Measurements from ENCODE around the gene TOP1. TPM values are rescaled to one million over a fixed set of nuclear protein-coding genes. Genes with fewer than 3 reads are reported as not detected.

Gene TOP1
- total RNA-seq, 1 experiment from 2014 or later, result 144 TPM

DNA sequence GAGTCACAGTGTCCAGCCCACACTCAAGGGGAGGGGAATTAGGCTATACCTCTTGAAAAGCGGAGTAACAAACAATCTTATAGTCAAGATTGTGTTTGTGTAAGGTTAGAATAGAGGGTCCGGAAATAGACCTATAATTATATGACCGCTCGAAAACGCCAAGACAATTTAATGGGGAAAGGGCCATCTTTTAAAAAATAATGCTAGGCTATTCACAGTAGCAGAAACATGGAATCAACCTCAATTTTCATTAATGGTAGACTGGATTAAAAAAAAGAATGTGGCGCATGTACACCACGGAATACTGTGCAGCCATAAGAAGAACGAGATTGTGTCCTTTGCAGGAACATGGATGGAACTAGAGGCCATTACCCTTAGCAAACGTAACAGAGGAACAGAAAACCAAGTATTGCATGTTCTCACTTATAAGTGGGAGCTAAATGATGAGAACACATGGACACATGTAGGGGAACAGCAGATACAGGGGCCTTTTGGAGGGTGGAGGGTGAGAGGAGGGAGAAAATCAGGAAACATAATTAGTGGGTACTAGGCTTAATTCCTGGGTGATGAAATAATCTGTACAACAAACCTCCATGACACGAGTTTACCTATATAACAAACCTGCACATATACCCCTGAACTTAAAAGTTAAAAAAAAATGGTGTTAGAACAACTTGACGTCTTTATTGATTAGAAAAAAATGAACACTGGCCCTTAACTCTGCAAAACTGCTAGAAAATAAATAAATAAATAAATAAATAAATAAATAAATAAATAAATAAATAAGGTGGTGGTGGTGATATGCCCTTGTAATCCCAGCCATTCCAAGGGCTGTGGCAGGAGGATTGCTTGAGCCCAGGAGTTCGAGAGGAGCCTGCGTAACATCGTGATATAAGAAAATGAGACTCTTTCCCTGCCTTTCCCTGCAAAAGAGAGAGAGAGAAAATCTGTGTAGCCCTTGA, 30.3 kb downstream of the TOP1 start:
- Histone ChIP-seq H3K36me3 (ENCODE audit: control insufficient read depth, insufficient read depth, low read length) (peaks cover 5% of the 10 kb centered on the region), H3K9me3 (no peaks in the 10 kb centered on the region), H3K4me3 (ENCODE audit: low read depth, low read length) (no peak overlapping the region), H3K27me3 (replicated peaks; ENCODE audit: control insufficient read depth, insufficient read depth, low read length) (no peaks in the 10 kb centered on the region), H3K4me1 (peaks cover 10% of the 10 kb centered on the region; the same call in 1 of the 2 replicates)
- Mint-ChIP-seq H3K4me1 (ENCODE audit: low read depth, unreplicated experiment) (peaks cover 24% of the 10 kb centered on the region), H3K9me3 (ENCODE audit: unreplicated experiment) (no peaks in the 10 kb centered on the region), H3K27ac (ENCODE audit: unreplicated experiment) (no peak overlapping the region), H3K4me3 (ENCODE audit: unreplicated experiment) (no peak overlapping the region), H3K36me3 (ENCODE audit: insufficient read depth, unreplicated experiment) (peaks cover 41% of the 10 kb centered on the region), H3K27me3 (ENCODE audit: insufficient read depth, unreplicated experiment) (no peaks in the 10 kb centered on the region)
- DNase-seq, result no peak
- CTCF ChIA-PET, result interaction anchor here (3.2 kb wide), 1 partner anchor 68 kb away, joined by 14 read pairs; no protein-coding TSS in a partner anchor
- intact Hi-C loops (cut with micrococcal nuclease; ENCODE audit: unreplicated experiment), result no loop called here
- POLR2A ChIA-PET, result no interaction called here
- TF ChIP-seq, protein P1, sequence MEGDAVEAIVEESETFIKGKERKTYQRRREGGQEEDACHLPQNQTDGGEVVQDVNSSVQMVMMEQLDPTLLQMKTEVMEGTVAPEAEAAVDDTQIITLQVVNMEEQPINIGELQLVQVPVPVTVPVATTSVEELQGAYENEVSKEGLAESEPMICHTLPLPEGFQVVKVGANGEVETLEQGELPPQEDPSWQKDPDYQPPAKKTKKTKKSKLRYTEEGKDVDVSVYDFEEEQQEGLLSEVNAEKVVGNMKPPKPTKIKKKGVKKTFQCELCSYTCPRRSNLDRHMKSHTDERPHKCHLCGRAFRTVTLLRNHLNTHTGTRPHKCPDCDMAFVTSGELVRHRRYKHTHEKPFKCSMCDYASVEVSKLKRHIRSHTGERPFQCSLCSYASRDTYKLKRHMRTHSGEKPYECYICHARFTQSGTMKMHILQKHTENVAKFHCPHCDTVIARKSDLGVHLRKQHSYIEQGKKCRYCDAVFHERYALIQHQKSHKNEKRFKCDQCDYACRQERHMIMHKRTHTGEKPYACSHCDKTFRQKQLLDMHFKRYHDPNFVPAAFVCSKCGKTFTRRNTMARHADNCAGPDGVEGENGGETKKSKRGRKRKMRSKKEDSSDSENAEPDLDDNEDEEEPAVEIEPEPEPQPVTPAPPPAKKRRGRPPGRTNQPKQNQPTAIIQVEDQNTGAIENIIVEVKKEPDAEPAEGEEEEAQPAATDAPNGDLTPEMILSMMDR (IDR thresholded peaks at IDR 0.05; ENCODE audit: insufficient read depth in 1 of 2, low read depth in 1 of 2, low read length in 1 of 2, severe bottlenecking in 1 of 2, unreplicated experiment in 1 of 2), result no peak
- no TSS peak for BruUV-seq (replicated peaks)

DNA sequence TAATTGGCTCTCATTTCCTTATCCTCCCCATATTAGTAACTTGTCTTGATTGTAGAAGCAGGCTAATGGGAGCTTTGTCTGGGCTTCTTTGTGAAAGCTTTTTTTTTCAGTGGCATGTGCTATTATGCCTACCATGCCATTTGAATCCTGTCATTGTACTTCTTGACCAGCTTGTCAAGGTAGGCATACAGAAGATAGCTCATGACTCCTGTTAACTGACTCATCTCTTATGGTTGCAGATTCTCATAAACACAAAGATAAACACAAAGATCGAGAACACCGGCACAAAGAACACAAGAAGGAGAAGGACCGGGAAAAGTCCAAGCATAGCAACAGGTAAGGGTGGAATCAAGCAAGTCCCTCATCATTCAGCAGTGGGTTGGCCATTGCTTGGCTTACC, 32.5 kb downstream of the TOP1 start:
- no TSS peak for BruUV-seq (replicated peaks)
- H3K4me1 Mint-ChIP-seq (ENCODE audit: low read depth, unreplicated experiment), result peaks cover 20% of the 10 kb centered on the region
- no peaks in the 10 kb centered on the region for H3K9me3 ChIP-seq
- DNase-seq, result no peak
- H3K27me3 Mint-ChIP-seq (ENCODE audit: insufficient read depth, unreplicated experiment), result no peaks in the 10 kb centered on the region
- peaks cover 50% of the 10 kb centered on the region for H3K36me3 Mint-ChIP-seq (ENCODE audit: insufficient read depth, unreplicated experiment)
- peaks cover 21% of the 10 kb centered on the region for H3K4me1 ChIP-seq
- intact Hi-C loops (cut with micrococcal nuclease; ENCODE audit: unreplicated experiment), result no loop called here
- H3K27me3 ChIP-seq (replicated peaks; ENCODE audit: control insufficient read depth, insufficient read depth, low read length), result no peaks in the 10 kb centered on the region
- TF ChIP-seq, protein P1 (IDR thresholded peaks at IDR 0.05; ENCODE audit: insufficient read depth in 1 of 2, low read depth in 1 of 2, low read length in 1 of 2, severe bottlenecking in 1 of 2, unreplicated experiment in 1 of 2), result no peak
- H3K9me3 Mint-ChIP-seq (ENCODE audit: unreplicated experiment), result no peaks in the 10 kb centered on the region
- ChIA-PET CTCF (interaction anchor here (1.8 kb wide), 1 partner anchor 70 kb away, joined by 7 read pairs; no protein-coding TSS in a partner anchor), POLR2A (interaction anchor here (0.7 kb wide), 1 partner anchor 42 kb away, joined by 3 read pairs; no protein-coding TSS in a partner anchor)
- no peak overlapping the region for H3K4me3 Mint-ChIP-seq (ENCODE audit: unreplicated experiment)
- no peak overlapping the region for H3K27ac Mint-ChIP-seq (ENCODE audit: unreplicated experiment)
- no peak overlapping the region for H3K4me3 ChIP-seq (ENCODE audit: low read depth, low read length)
- peaks cover 5% of the 10 kb centered on the region for H3K36me3 ChIP-seq (ENCODE audit: control insufficient read depth, insufficient read depth, low read length)

DNA sequence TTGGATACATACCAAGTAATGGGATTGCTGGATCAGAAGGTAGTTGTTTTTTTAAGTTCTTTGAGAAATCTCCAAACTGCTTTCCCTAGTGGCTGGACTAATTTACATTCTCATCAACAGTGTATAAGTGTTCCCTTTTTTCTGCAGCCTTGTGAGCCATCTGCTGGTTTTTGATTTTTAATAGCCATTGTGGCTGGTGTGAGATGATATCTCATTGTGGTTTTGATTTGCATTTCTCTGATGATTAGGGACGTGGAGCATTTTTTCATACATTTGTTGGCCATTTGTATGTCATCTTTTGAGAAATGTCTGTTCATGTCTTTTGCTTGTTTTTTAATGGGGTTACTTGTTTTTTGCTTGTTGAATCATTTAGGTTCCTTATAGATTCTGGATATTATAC, 34.8 kb downstream of the TOP1 start:
- Histone ChIP-seq H3K27me3 (replicated peaks; ENCODE audit: control insufficient read depth, insufficient read depth, low read length) (no peaks in the 10 kb centered on the region), H3K4me3 (ENCODE audit: low read depth, low read length) (no peak overlapping the region), H3K9me3 (no peaks in the 10 kb centered on the region), H3K36me3 (ENCODE audit: control insufficient read depth, insufficient read depth, low read length) (peaks cover 7% of the 10 kb centered on the region), H3K4me1 (peaks cover 12% of the 10 kb centered on the region; the same call in 1 of the 2 replicates)
- peaks cover 19% of the 10 kb centered on the region for H3K4me1 Mint-ChIP-seq (ENCODE audit: low read depth, unreplicated experiment)
- no peak for DNase-seq
- H3K4me3 Mint-ChIP-seq (ENCODE audit: unreplicated experiment), result no peak overlapping the region
- peaks cover 62% of the 10 kb centered on the region for H3K36me3 Mint-ChIP-seq (ENCODE audit: insufficient read depth, unreplicated experiment)
- no peaks in the 10 kb centered on the region for H3K27me3 Mint-ChIP-seq (ENCODE audit: insufficient read depth, unreplicated experiment)
- intact Hi-C loops (cut with micrococcal nuclease; ENCODE audit: unreplicated experiment), result no loop called here
- H3K9me3 Mint-ChIP-seq (ENCODE audit: unreplicated experiment), result no peaks in the 10 kb centered on the region
- no TSS peak for BruUV-seq (replicated peaks)
- no peak overlapping the region for H3K27ac Mint-ChIP-seq (ENCODE audit: unreplicated experiment)
- ChIA-PET POLR2A (no interaction called here), CTCF (interaction anchor here (1.9 to 2.5 kb wide), 2 partner anchors 15 to 73 kb away, joined by 5 to 10 read pairs; no protein-coding TSS in a partner anchor)
- TF ChIP-seq, protein P1 (IDR thresholded peaks at IDR 0.05; ENCODE audit: insufficient read depth in 1 of 2, low read depth in 1 of 2, low read length in 1 of 2, severe bottlenecking in 1 of 2, unreplicated experiment in 1 of 2), result no peak
